Karpas-422 (cell line): ENCODE measurements around the gene SLC66A2. TPM values are rescaled to one million over a fixed set of nuclear protein-coding genes. Genes with fewer than 3 reads are reported as not detected.

Source experiments
- DNase-seq: peaks from one replicate; pipeline ENCODE4 v3.0.0-alpha.2; 2015
- H2AFZ ChIP-seq: fragments of 200-600 bp; sonication (generic); 2 replicates; pipeline ENCODE4 v1.6.1; 2014; ENCODE audit warnings: antibody characterized with exemption, low read length, mixed read lengths
- H3K27ac ChIP-seq: fragments of 200-600 bp; sonication (generic); 2 replicates; pipeline ENCODE4 v1.5.1; 2014; ENCODE audit warnings: mild to moderate bottlenecking, low read length, moderate library complexity
- H3K27me3 ChIP-seq: fragments of 200-600 bp; sonication (generic); 2 replicates; pipeline ENCODE4 v1.6.1; 2014; ENCODE audit warnings: low read length, mixed read lengths
- H3K36me3 ChIP-seq: fragments of 200-600 bp; sonication (generic); 2 replicates; pipeline ENCODE4 v1.6.1; 2014; ENCODE audit warnings: low read length, mixed read lengths; ENCODE audit not compliant: insufficient read depth
- H3K4me1 ChIP-seq: fragments of 200-600 bp; sonication (generic); 2 replicates; pipeline ENCODE4 v1.6.1; 2014; ENCODE audit warnings: mild to moderate bottlenecking, low read length, mixed read lengths
- H3K4me2 ChIP-seq: fragments of 200-600 bp; sonication (generic); 2 replicates; pipeline ENCODE4 v1.6.1; 2014; ENCODE audit warnings: low read length, low read depth, mild to moderate bottlenecking; ENCODE audit not compliant: poor library complexity, severe bottlenecking
- H3K4me3 ChIP-seq: fragments of 200-600 bp; sonication (generic); 2 replicates; pipeline ENCODE4 v1.5.1; 2014; ENCODE audit warnings: mild to moderate bottlenecking, antibody characterized with exemption, low read length, mixed read lengths
- H3K79me2 ChIP-seq: fragments of 200-600 bp; sonication (generic); 2 replicates; pipeline ENCODE4 v1.6.1; 2014; ENCODE audit warnings: mild to moderate bottlenecking, low read length, mixed read lengths
- H3K9ac ChIP-seq: fragments of 200-600 bp; sonication (generic); 2 replicates; pipeline ENCODE4 v1.6.0; 2014; ENCODE audit warnings: low read length
- H3K9me2 ChIP-seq: fragments of 200-600 bp; sonication (generic), shearing (Covaris generic); replicated peaks from 2 replicates; pipeline ENCODE4 v1.6.0; 2014; ENCODE audit warnings: mild to moderate bottlenecking, low read length, moderate library complexity; ENCODE audit not compliant: insufficient read depth
- H3K9me3 ChIP-seq: fragments of 300-700, 200-600 bp; sonication (generic); 2 replicates; pipeline ENCODE4 v1.6.1; 2014; ENCODE audit warnings: low read length, mixed read lengths
- H4K20me1 ChIP-seq: fragments of 200-600 bp; sonication (generic); 2 replicates; pipeline ENCODE4 v1.6.1; 2014; ENCODE audit warnings: mild to moderate bottlenecking, antibody characterized with exemption, low read length, low read depth; ENCODE audit not compliant: insufficient read depth
- total RNA-seq: library from RNA; depleted of rRNA; stranded (reverse); fragments of >200 nt; shearing (Covaris generic); gene quantifications from 2 replicates; pipeline ENCODE4 v1.2.3, GENCODE V29; 2014; ENCODE audit warnings: low replicate concordance

Gene SLC66A2
- total RNA-seq, 1 experiment from 2014 or later, result 43.1 TPM

GRCh38 chr18:79904357-79905147 is 46.9 kb downstream of the SLC66A2 start:
- Histone ChIP-seq H3K79me2 (peaks cover 3% of the 10 kb centered on the region; the same call in 1 of the 2 replicates), H3K4me1 (no peaks in the 10 kb centered on the region), H2AFZ (no peak overlapping the region), H3K9me3 (peaks cover 42% of the 10 kb centered on the region), H4K20me1 (no peaks in the 10 kb centered on the region), H3K27ac (no peak overlapping the region), H3K4me3 (no peak overlapping the region), H3K4me2 (no peak overlapping the region), H3K9me2 (no peaks in the 10 kb centered on the region), H3K36me3 (peaks cover 72% of the 10 kb centered on the region), H3K27me3 (no peaks in the 10 kb centered on the region), H3K9ac (no peak overlapping the region)
- DNase-seq, result no peak

- peaks cover 49% of the 10 kb centered on the region for H3K9me3 ChIP-seq
- H3K9me2 ChIP-seq, result no peaks in the 10 kb centered on the region
- no peak for DNase-seq
These were observed 47.6 kb downstream of the SLC66A2 start for GRCh38 chr18:79903787-79904356.

GRCh38 chr18:79903071-79903635 is 48.3 kb downstream of the SLC66A2 start:
- Histone ChIP-seq H3K36me3 (peaks cover 63% of the 10 kb centered on the region), H3K9me2 (no peaks in the 10 kb centered on the region), H3K27ac (no peak overlapping the region), H3K9ac (no peak overlapping the region), H2AFZ (no peak overlapping the region), H3K4me3 (no peak overlapping the region), H3K27me3 (no peaks in the 10 kb centered on the region), H4K20me1 (no peaks in the 10 kb centered on the region), H3K4me2 (no peak overlapping the region), H3K9me3 (peaks cover 56% of the 10 kb centered on the region), H3K4me1 (no peaks in the 10 kb centered on the region), H3K79me2 (no peaks in the 10 kb centered on the region)
- DNase-seq, result no peak

More at GRCh38 chr18:79903787-79904356, 47.6 kb downstream of the SLC66A2 start:
- H2AFZ ChIP-seq, result no peak overlapping the region
- H3K27ac ChIP-seq, result no peak overlapping the region
- no peaks in the 10 kb centered on the region for H4K20me1 ChIP-seq
- peaks cover 68% of the 10 kb centered on the region for H3K36me3 ChIP-seq
- peaks cover 3% of the 10 kb centered on the region; the same call in 1 of the 2 replicates for H3K79me2 ChIP-seq
- no peaks in the 10 kb centered on the region for H3K27me3 ChIP-seq
- H3K4me3 ChIP-seq, result no peak overlapping the region
- no peaks in the 10 kb centered on the region for H3K4me1 ChIP-seq
- H3K4me2 ChIP-seq, result no peak overlapping the region
- no peak overlapping the region for H3K9ac ChIP-seq

GRCh38 chr18:79902640-79903039 is 48.8 kb downstream of the SLC66A2 start:
- no peaks in the 10 kb centered on the region for H3K4me1 ChIP-seq
- no peak overlapping the region for H3K4me3 ChIP-seq
- DNase-seq, result no peak
- H3K9me2 ChIP-seq, result no peaks in the 10 kb centered on the region
- H2AFZ ChIP-seq, result no peak overlapping the region
- no peak overlapping the region for H3K9ac ChIP-seq
- no peaks in the 10 kb centered on the region for H3K79me2 ChIP-seq
- no peak overlapping the region for H3K4me2 ChIP-seq
- H3K27ac ChIP-seq, result no peak overlapping the region
- peaks cover 61% of the 10 kb centered on the region for H3K9me3 ChIP-seq
- no peaks in the 10 kb centered on the region for H4K20me1 ChIP-seq
- no peaks in the 10 kb centered on the region for H3K27me3 ChIP-seq
- peaks cover 60% of the 10 kb centered on the region for H3K36me3 ChIP-seq

GRCh38 chr18:79902075-79902474 is 49.4 kb downstream of the SLC66A2 start:
- Histone ChIP-seq H2AFZ (no peak overlapping the region), H3K9me2 (no peaks in the 10 kb centered on the region), H3K4me1 (no peaks in the 10 kb centered on the region), H3K9me3 (peaks cover 66% of the 10 kb centered on the region), H3K9ac (no peak overlapping the region), H3K4me3 (no peak overlapping the region), H3K27me3 (no peaks in the 10 kb centered on the region), H3K27ac (no peak overlapping the region), H3K79me2 (no peaks in the 10 kb centered on the region), H4K20me1 (no peaks in the 10 kb centered on the region), H3K36me3 (peaks cover 58% of the 10 kb centered on the region), H3K4me2 (no peak overlapping the region)
- no peak for DNase-seq

GRCh38 chr18:79901665-79902064 is 49.8 kb downstream of the SLC66A2 start:
- H2AFZ ChIP-seq, result no peak overlapping the region
- H3K9me2 ChIP-seq, result no peaks in the 10 kb centered on the region
- H3K27ac ChIP-seq, result no peak overlapping the region
- H3K36me3 ChIP-seq, result peaks cover 54% of the 10 kb centered on the region
- no peak for DNase-seq
- H3K4me3 ChIP-seq, result no peak overlapping the region
- no peaks in the 10 kb centered on the region for H3K27me3 ChIP-seq
- H4K20me1 ChIP-seq, result no peaks in the 10 kb centered on the region
- no peak overlapping the region for H3K4me2 ChIP-seq
- H3K4me1 ChIP-seq, result no peaks in the 10 kb centered on the region
- H3K9ac ChIP-seq, result no peak overlapping the region
- H3K9me3 ChIP-seq, result peaks cover 70% of the 10 kb centered on the region
- no peaks in the 10 kb centered on the region for H3K79me2 ChIP-seq

- Histone ChIP-seq H3K4me2 (no peak overlapping the region), H2AFZ (no peak overlapping the region), H3K9me2 (no peaks in the 10 kb centered on the region), H3K4me3 (no peak overlapping the region), H3K9me3 (peaks cover 75% of the 10 kb centered on the region), H4K20me1 (no peaks in the 10 kb centered on the region), H3K9ac (no peak overlapping the region), H3K79me2 (no peaks in the 10 kb centered on the region), H3K27me3 (no peaks in the 10 kb centered on the region), H3K4me1 (no peaks in the 10 kb centered on the region), H3K36me3 (peaks cover 49% of the 10 kb centered on the region), H3K27ac (no peak overlapping the region)
- DNase-seq, result no peak
These were observed 50.6 kb downstream of the SLC66A2 start for GRCh38 chr18:79900610-79901570.
